GM18519 (cell line): ENCODE results near the gene ZNF57.
"Not testable (repeated sequence)": the region's sequence is repeated elsewhere in the genome, so short reads cannot be mapped to it uniquely, and the experiment has no call there.

Source experiments
- ATAC-seq: cut with Tn5 transposase; IDR thresholded peaks from one replicate; pipeline ENCODE4 v1.9.1; 2021; ENCODE audit warnings: mild to moderate bottlenecking, moderate library complexity; ENCODE audit not compliant: unreplicated experiment, low FRiP score

Gene ZNF57

GRCh38 chr19:2900296-2901252 is at the start of gene ZNF57:
Gene ZNF57 (plus strand): TSS chr19:2900928. CDS start chr19:2901046, 118 bp downstream.
- peak; percentile 68 for ATAC-seq

- no peak for ATAC-seq
These were observed 48.1 kb upstream of the ZNF57 start for GRCh38 chr19:2852598-2852997.

GRCh38 chr19:2853015-2853606 is 47.6 kb upstream of the ZNF57 start:
- ATAC-seq, result no peak

GRCh38 chr19:2854849-2855248 is 45.9 kb upstream of the ZNF57 start:
- no peak for ATAC-seq

GRCh38 chr19:2856457-2857050 is 44.2 kb upstream of the ZNF57 start:
- ATAC-seq, result no peak

- no peak for ATAC-seq
These were observed 41.9 kb upstream of the ZNF57 start for GRCh38 chr19:2858864-2859263.

- no peak for ATAC-seq
These were observed 36.9 kb upstream of the ZNF57 start for GRCh38 chr19:2863816-2864215.

- no peak for ATAC-seq
These were observed 35.2 kb upstream of the ZNF57 start for GRCh38 chr19:2865334-2866100.

GRCh38 chr19:2866495-2867024 is 34.2 kb upstream of the ZNF57 start:
- ATAC-seq, result no peak

GRCh38 chr19:2867025-2867991 is 33.4 kb upstream of the ZNF57 start, which contains the start of gene ZNF556:
Gene ZNF556 (plus strand): TSS chr19:2867335. CDS start chr19:2867422, 87 bp downstream.
- no peak for ATAC-seq

GRCh38 chr19:2869618-2870017 is 31.1 kb upstream of the ZNF57 start:
- no peak for ATAC-seq

- ATAC-seq, result not testable (repeated sequence)
These were observed 28.6 kb upstream of the ZNF57 start for GRCh38 chr19:2872175-2872574.

- ATAC-seq, result no peak
These were observed 23.1 kb upstream of the ZNF57 start for GRCh38 chr19:2877398-2878331.

GRCh38 chr19:2883686-2884439 is 16.9 kb upstream of the ZNF57 start:
- ATAC-seq, result no peak

GRCh38 chr19:2885736-2886135 is 15.0 kb upstream of the ZNF57 start:
- ATAC-seq, result no peak

- no peak for ATAC-seq
These were observed 13.3 kb upstream of the ZNF57 start for GRCh38 chr19:2887391-2887914.

GRCh38 chr19:2888731-2889224 is 11.9 kb upstream of the ZNF57 start:
- no peak for ATAC-seq
